ENCODE measurements around the gene ACADSB.

- TF ChIP-seq, protein P1, sequence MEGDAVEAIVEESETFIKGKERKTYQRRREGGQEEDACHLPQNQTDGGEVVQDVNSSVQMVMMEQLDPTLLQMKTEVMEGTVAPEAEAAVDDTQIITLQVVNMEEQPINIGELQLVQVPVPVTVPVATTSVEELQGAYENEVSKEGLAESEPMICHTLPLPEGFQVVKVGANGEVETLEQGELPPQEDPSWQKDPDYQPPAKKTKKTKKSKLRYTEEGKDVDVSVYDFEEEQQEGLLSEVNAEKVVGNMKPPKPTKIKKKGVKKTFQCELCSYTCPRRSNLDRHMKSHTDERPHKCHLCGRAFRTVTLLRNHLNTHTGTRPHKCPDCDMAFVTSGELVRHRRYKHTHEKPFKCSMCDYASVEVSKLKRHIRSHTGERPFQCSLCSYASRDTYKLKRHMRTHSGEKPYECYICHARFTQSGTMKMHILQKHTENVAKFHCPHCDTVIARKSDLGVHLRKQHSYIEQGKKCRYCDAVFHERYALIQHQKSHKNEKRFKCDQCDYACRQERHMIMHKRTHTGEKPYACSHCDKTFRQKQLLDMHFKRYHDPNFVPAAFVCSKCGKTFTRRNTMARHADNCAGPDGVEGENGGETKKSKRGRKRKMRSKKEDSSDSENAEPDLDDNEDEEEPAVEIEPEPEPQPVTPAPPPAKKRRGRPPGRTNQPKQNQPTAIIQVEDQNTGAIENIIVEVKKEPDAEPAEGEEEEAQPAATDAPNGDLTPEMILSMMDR (IDR thresholded peaks at IDR 0.05), result no peak
- no peak for TF ChIP-seq POLR2A (IDR thresholded peaks at IDR 0.05)
Observed at GRCh38 chr10:123101872-123102271, 93.1 kb downstream of the ACADSB start.
